Sigmoid colon (tissue), 7 donors: ENCODE results near the gene BAHCC1. TPM values are rescaled to one million over a fixed set of nuclear protein-coding genes. Genes with fewer than 3 reads are reported as not detected.

Experiments
- DNase-seq: peaks from one replicate; pipeline ENCODE4 v3.0.0-alpha.2; 2019
- H3K27ac ChIP-seq, 4 donors: fragments of 200-600 bp; sonication (generic); one replicate each; pipeline ENCODE4 v1.5.1; 2016 to 2019; ENCODE audit warnings: mild to moderate bottlenecking in 1 of 4
- H3K27me3 ChIP-seq, 3 donors: fragments of 200-600 bp; sonication (generic); one replicate each; pipeline ENCODE4 v1.5.1; 2019; ENCODE audit warnings: mild to moderate bottlenecking in 1 of 3
- H3K36me3 ChIP-seq, 4 donors: fragments of 200-600 bp; sonication (generic); one replicate each; pipeline ENCODE4 v1.5.1; 2016 to 2019
- H3K4me1 ChIP-seq, 4 donors: fragments of 200-600 bp; sonication (generic); one replicate each; pipeline ENCODE4 v1.5.1; 2017 to 2019
- H3K4me3 ChIP-seq, 4 donors: fragments of 200-600 bp; sonication (generic); one replicate each; pipeline ENCODE4 v1.5.1; 2017 to 2019; ENCODE audit warnings: mild to moderate bottlenecking in 2 of 4, moderate library complexity in 1 of 4
- H3K9me3 ChIP-seq, 4 donors: fragments of 200-600 bp in 3 of 4; sonication (generic) in 3 of 4; one replicate each; pipeline versions ENCODE4 v1.5.1 to v1.6.1; 2013 to 2019
- EP300 ChIP-seq, 4 donors: sonication (generic); formaldehyde crosslinking; IDR thresholded peaks; one replicate each; pipeline ENCODE4 v1.6.1; 2017; ENCODE audit warnings: antibody characterized with exemption in 4 of 4
- POLR2A ChIP-seq, 2 donors: fragments of 450-650 bp; IDR thresholded peaks; one replicate each; pipeline ENCODE4 v1.6.1; 2016; ENCODE audit warnings: antibody characterized with exemption in 2 of 2, mild to moderate bottlenecking in 2 of 2, moderate library complexity in 2 of 2
- POLR2AphosphoS5 ChIP-seq, 4 donors: sonication (generic); formaldehyde crosslinking; IDR thresholded peaks; one replicate each; pipeline ENCODE4 v1.6.1; 2017; ENCODE audit warnings: antibody characterized with exemption in 4 of 4
- WGBS, 2 donors: extraction: QIAGEN DNeasy Blood & Tissue Kit; methylation state at CpG; one replicate each; pipeline ENCODE4 v1.1.7; 2013; 5-methylcytosine and 5-hydroxymethylcytosine counted together
- intact Hi-C: fragments of 100-400 bp; cut with DNase I; formaldehyde crosslinking; loops from one replicate; pipeline ENCODE4 v1.15.1; 2023
- polyA plus RNA-seq, 3 donors: library from polyadenylated mRNA; stranded (reverse); fragments of 200-250 nt; gene quantifications; one replicate each; pipeline ENCODE4 v1.2.3, GENCODE V29; 2013
- total RNA-seq, 4 donors: library from RNA; depleted of rRNA; stranded (reverse); fragments of >200 nt; gene quantifications; one replicate each; pipeline ENCODE4 v1.1.0, GENCODE V29; 2016
- TF ChIP-seq, protein P1 (sequence below), 4 experiments: fragments of 450-650 bp in 3 of 4; fragments of 200-600 bp in 1 of 4; IDR thresholded peaks; one replicate each; pipeline ENCODE4 v1.5.1; 2016 to 2019; ENCODE audit warnings: antibody characterized with exemption in 4 of 4, mild to moderate bottlenecking in 3 of 4, moderate library complexity in 2 of 4
- donor health status: healthy with polysubstance abuse.
- donor health status: Bipolar disorder and iron deficiency.
- donor health status: healthy.

BAHCC1 gene
- total and polyA plus RNA-seq, 7 donors: 1.8 to 18.6 (median 6.4) TPM

GRCh38 chr17:81484195-81484979, 89.1 kb downstream of the BAHCC1 start:
- Histone ChIP-seq H3K27ac (peak overlapping the region in 1 of 4 donors; percentile 26), H3K4me1 (peaks cover 0 to 59% (median 49%) of the 10 kb centered on the region in 4 donors), H3K9me3 (no peaks in the 10 kb centered on the region), H3K36me3 (no peaks in the 10 kb centered on the region), H3K4me3 (peak overlapping the region in 3 of 4 donors; percentile 34 to 51 (median 44)), H3K27me3 (peaks cover 0 to 14% (median 6%) of the 10 kb centered on the region in 3 donors)
- peak; percentile 94 for DNase-seq
- TF ChIP-seq EP300 (IDR thresholded peaks at IDR 0.05) (no peak), POLR2A (IDR thresholded peaks at IDR 0.05) (no peak), POLR2AphosphoS5 (IDR thresholded peaks at IDR 0.05) (peak in 1 of 4 donors; percentile 39)
- TF ChIP-seq, protein P1, sequence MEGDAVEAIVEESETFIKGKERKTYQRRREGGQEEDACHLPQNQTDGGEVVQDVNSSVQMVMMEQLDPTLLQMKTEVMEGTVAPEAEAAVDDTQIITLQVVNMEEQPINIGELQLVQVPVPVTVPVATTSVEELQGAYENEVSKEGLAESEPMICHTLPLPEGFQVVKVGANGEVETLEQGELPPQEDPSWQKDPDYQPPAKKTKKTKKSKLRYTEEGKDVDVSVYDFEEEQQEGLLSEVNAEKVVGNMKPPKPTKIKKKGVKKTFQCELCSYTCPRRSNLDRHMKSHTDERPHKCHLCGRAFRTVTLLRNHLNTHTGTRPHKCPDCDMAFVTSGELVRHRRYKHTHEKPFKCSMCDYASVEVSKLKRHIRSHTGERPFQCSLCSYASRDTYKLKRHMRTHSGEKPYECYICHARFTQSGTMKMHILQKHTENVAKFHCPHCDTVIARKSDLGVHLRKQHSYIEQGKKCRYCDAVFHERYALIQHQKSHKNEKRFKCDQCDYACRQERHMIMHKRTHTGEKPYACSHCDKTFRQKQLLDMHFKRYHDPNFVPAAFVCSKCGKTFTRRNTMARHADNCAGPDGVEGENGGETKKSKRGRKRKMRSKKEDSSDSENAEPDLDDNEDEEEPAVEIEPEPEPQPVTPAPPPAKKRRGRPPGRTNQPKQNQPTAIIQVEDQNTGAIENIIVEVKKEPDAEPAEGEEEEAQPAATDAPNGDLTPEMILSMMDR (IDR thresholded peaks at IDR 0.05): peak; percentile 60 to 99 (median 84)
- intact Hi-C loops: loop anchor here (1.0 to 5.0 kb wide), 3 partner anchors 82 to 229 kb away; no protein-coding TSS in a partner anchor
- 2 to 7% methylated on average over 60 of the region's 60 CpGs for WGBS, 2 donors

DNA sequence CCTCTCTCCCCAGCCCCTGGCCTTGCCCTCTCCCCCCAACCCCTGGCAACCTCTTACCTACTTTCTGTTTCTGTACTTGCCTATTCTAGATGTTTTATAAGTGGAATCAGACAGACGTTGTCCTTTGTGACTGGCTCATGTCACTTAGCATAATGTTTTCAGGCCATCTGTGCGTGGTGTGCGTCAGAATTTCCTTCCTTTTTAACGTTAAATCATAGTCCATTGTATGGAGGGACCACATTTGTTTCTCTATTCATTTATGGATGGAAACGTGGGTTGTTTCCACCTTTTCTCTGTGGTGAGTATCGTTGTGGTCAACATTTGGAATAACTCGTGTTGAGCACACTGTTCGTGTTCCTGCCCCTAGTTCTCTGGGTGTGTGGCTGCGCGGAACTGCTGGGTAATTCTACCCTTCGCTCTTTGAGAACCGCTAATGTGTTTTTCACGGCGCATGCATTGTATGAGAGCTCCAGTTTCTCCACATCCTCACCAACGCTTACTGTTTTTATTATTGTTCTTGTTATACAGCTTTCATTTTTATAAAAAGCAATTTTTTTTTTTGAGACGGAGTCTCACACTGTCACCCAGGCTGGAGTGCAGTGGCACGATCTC, 91.0 kb downstream of the BAHCC1 start:
- peaks cover 0 to 45% (median 40%) of the 10 kb centered on the region in 4 donors for H3K4me1 ChIP-seq
- no peak overlapping the region for H3K27ac ChIP-seq
- intact Hi-C loops: no loop called here
- no peak overlapping the region for H3K4me3 ChIP-seq
- DNase-seq: no peak
- H3K27me3 ChIP-seq: peaks cover 0 to 10% (median 3%) of the 10 kb centered on the region in 3 donors
- no peaks in the 10 kb centered on the region for H3K36me3 ChIP-seq
- no peaks in the 10 kb centered on the region for H3K9me3 ChIP-seq
- TF ChIP-seq POLR2AphosphoS5 (IDR thresholded peaks at IDR 0.05): no peak
- WGBS, 2 donors: 59 to 84% methylated on average over 17 of the region's 17 CpGs

- H3K4me3 ChIP-seq: peak overlapping the region in 2 of 4 donors; percentile 63 to 79
- no peak for DNase-seq
- 80 to 87% methylated on average over 10 of the region's 10 CpGs for WGBS, 2 donors
- H3K4me1 ChIP-seq: peaks cover 0 to 37% (median 34%) of the 10 kb centered on the region in 4 donors
- no peaks in the 10 kb centered on the region for H3K36me3 ChIP-seq
- no peaks in the 10 kb centered on the region for H3K9me3 ChIP-seq
- intact Hi-C loops: no loop called here
- no peak overlapping the region for H3K27ac ChIP-seq
- TF ChIP-seq EP300 (IDR thresholded peaks at IDR 0.05) (no peak), POLR2AphosphoS5 (IDR thresholded peaks at IDR 0.05) (no peak), POLR2A (IDR thresholded peaks at IDR 0.05) (no peak)
- TF ChIP-seq, protein P1 (IDR thresholded peaks at IDR 0.05): no peak
- H3K27me3 ChIP-seq: peaks cover 0 to 10% (median 4%) of the 10 kb centered on the region in 3 donors
These were observed 91.8 kb downstream of the BAHCC1 start for GRCh38 chr17:81487089-81487486.

DNA sequence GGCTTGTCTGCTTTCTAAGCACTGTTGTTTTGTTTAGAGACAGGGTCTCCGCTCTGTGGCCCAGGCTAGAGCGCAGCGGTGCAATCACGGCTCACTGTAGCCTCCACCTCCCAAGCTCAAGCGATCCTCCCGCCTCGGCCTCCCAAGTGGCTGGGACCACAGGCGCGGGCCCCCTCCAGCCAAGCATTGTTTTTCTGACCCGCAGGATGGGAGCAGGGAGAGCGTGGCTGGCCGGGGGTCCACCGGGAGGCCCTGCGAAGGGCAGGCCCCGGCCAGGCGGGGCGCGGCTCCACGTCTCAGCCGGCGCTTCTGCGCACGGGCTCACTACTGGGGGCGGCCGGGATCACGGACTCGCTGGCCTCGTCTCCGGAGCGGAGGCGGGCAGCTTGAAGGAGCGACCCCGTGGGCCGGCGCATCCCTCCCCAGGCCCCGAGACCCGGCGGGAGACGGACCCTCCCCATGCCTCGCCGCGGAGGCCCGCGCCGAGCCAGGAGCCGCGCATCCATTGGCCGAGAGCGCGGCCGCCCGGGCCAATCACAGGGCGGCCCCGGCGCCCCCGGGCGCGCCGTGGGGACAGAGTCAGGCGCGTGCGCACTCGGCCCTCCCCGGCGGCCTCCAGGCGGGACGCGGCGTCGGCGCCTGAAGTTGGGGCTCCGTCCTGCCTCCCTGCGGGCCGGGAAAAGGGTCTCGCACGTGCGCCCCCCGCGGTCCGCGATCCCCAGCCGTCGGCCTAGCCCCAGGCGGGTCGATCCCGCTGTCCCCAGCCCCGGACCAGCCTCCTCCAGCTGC, 92.4 kb downstream of the BAHCC1 start:
- Histone ChIP-seq H3K9me3 (no peaks in the 10 kb centered on the region), H3K4me3 (peak overlapping the region; percentile 62 to 79 (median 66)), H3K4me1 (peaks cover 0 to 36% (median 33%) of the 10 kb centered on the region in 4 donors), H3K27me3 (peaks cover 0 to 10% (median 4%) of the 10 kb centered on the region in 3 donors), H3K27ac (peak overlapping the region; percentile 74 to 90 (median 80)), H3K36me3 (no peaks in the 10 kb centered on the region)
- intact Hi-C loops: no loop called here
- DNase-seq: peak; percentile 90
- TF ChIP-seq POLR2A (IDR thresholded peaks at IDR 0.05) (peak; percentile 64 to 65), POLR2AphosphoS5 (IDR thresholded peaks at IDR 0.05) (peak; percentile 52 to 94 (median 73))
- TF ChIP-seq, protein P1 (IDR thresholded peaks at IDR 0.05): no peak
- 6% methylated on average over 87 of the region's 87 CpGs for WGBS, 2 donors
